ENCODE data around the gene KCNA5.

Gene KCNA5

DNA sequence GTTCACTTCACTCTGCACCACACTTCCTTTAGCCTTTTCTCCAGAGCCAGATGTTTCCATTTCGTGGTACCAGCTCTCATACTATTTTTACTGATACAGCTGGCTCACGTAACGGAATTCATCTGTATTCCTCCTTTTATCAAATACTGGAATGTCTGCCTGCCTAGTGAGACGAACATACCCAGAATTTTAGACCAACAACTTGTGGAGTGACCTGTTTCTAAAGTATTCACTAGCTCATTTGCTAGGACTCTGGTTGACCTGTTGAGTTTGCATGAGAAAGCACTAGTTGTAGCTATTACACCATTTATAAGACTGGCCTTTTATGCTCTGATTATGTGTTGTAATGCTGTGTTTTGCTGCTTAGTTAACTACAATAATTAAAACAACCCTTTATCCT lies 22.6 kb downstream of the KCNA5 start:
- no peak overlapping the region for H3K27ac ChIP-seq (ENCODE audit: low read length)
- H3K36me3 ChIP-seq (replicated peaks; ENCODE audit: low read depth, low read length) = no peaks in the 10 kb centered on the region
- H3K9me3 ChIP-seq (ENCODE audit: insufficient read depth, low read length) = no peaks in the 10 kb centered on the region
- peaks cover 89% of the 10 kb centered on the region for H3K27me3 ChIP-seq (ENCODE audit: low read depth, low read length)
- H4K20me1 ChIP-seq (ENCODE audit: insufficient read depth, low read length) = 0 out of 2 replicates have a peak, but pooled peaks cover 6% of the 10 kb centered on the region
- H3K79me2 ChIP-seq (ENCODE audit: low read length) = no peaks in the 10 kb centered on the region
- H2AFZ ChIP-seq (ENCODE audit: low read depth, low read length) = no peak overlapping the region
- TF ChIP-seq EZH2phosphoT487 (IDR thresholded peaks at IDR 0.05; ENCODE audit: low read depth) = no peak
- TF ChIP-seq, protein P1, sequence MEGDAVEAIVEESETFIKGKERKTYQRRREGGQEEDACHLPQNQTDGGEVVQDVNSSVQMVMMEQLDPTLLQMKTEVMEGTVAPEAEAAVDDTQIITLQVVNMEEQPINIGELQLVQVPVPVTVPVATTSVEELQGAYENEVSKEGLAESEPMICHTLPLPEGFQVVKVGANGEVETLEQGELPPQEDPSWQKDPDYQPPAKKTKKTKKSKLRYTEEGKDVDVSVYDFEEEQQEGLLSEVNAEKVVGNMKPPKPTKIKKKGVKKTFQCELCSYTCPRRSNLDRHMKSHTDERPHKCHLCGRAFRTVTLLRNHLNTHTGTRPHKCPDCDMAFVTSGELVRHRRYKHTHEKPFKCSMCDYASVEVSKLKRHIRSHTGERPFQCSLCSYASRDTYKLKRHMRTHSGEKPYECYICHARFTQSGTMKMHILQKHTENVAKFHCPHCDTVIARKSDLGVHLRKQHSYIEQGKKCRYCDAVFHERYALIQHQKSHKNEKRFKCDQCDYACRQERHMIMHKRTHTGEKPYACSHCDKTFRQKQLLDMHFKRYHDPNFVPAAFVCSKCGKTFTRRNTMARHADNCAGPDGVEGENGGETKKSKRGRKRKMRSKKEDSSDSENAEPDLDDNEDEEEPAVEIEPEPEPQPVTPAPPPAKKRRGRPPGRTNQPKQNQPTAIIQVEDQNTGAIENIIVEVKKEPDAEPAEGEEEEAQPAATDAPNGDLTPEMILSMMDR (IDR thresholded peaks at IDR 0.05; ENCODE audit: low read depth, low read length) = no peak
- H3K4me2 ChIP-seq (ENCODE audit: low read length) = no peak overlapping the region
- no peak overlapping the region for H3K9ac ChIP-seq (ENCODE audit: low read length)
- H3K4me1 ChIP-seq (ENCODE audit: low read length) = peaks cover 24% of the 10 kb centered on the region
- H3K4me3 ChIP-seq (ENCODE audit: low read length) = no peak overlapping the region

DNA sequence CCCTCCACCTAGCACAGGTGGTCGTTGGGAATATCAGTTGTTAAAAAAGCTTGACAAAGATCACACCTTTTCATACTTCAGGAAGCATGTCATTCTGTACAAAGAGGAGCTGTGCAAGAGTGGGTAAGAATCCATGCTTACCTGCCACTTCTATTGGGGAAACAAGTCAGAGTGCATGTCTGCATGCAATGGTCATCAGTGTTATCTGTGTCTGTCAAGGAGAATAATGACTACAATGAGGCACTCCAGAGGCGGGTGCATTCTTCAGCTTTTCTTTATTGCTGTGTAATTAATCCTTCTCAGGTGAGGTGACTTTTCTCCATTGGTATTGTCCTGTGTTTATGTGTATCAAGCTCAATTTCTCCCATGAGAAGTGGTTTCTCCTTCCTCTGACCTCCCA lies 24.4 kb downstream of the KCNA5 start:
- TF ChIP-seq EZH2phosphoT487 (IDR thresholded peaks at IDR 0.05; ENCODE audit: low read depth) = no peak
- Histone ChIP-seq H3K27me3 (ENCODE audit: low read depth, low read length) (peaks cover 89% of the 10 kb centered on the region), H3K4me2 (ENCODE audit: low read length) (peak overlapping the region; percentile 40)

GRCh38 chr12:5068619-5069018 lies 24.9 kb downstream of the KCNA5 start:
- no peak overlapping the region for H3K4me3 ChIP-seq (ENCODE audit: low read length)
- H3K27ac ChIP-seq (ENCODE audit: low read length) = no peak overlapping the region
- no peaks in the 10 kb centered on the region for H3K36me3 ChIP-seq (replicated peaks; ENCODE audit: low read depth, low read length)
- H3K4me2 ChIP-seq (ENCODE audit: low read length) = peak overlapping the region; percentile 40
- no peak for TF ChIP-seq EZH2phosphoT487 (IDR thresholded peaks at IDR 0.05; ENCODE audit: low read depth)
- TF ChIP-seq, protein P1 (IDR thresholded peaks at IDR 0.05; ENCODE audit: low read depth, low read length) = no peak
- H3K27me3 ChIP-seq (ENCODE audit: low read depth, low read length) = peaks cover 89% of the 10 kb centered on the region
- no peak overlapping the region for H2AFZ ChIP-seq (ENCODE audit: low read depth, low read length)
- H3K9ac ChIP-seq (ENCODE audit: low read length) = no peak overlapping the region
- H3K4me1 ChIP-seq (ENCODE audit: low read length) = peaks cover 24% of the 10 kb centered on the region
- H4K20me1 ChIP-seq (ENCODE audit: insufficient read depth, low read length) = 0 out of 2 replicates have a peak, but pooled peaks cover 3% of the 10 kb centered on the region
- no peaks in the 10 kb centered on the region for H3K9me3 ChIP-seq (ENCODE audit: insufficient read depth, low read length)
- no peaks in the 10 kb centered on the region for H3K79me2 ChIP-seq (ENCODE audit: low read length)

More for the DNA sequence above, 24.4 kb downstream of the KCNA5 start:
- Histone ChIP-seq H3K9ac (ENCODE audit: low read length) (no peak overlapping the region), H3K4me1 (ENCODE audit: low read length) (peaks cover 24% of the 10 kb centered on the region), H3K36me3 (replicated peaks; ENCODE audit: low read depth, low read length) (no peaks in the 10 kb centered on the region), H4K20me1 (ENCODE audit: insufficient read depth, low read length) (0 out of 2 replicates have a peak, but pooled peaks cover 6% of the 10 kb centered on the region), H3K4me3 (ENCODE audit: low read length) (no peak overlapping the region), H3K79me2 (ENCODE audit: low read length) (no peaks in the 10 kb centered on the region), H2AFZ (ENCODE audit: low read depth, low read length) (no peak overlapping the region), H3K27ac (ENCODE audit: low read length) (no peak overlapping the region), H3K9me3 (ENCODE audit: insufficient read depth, low read length) (no peaks in the 10 kb centered on the region)

DNA sequence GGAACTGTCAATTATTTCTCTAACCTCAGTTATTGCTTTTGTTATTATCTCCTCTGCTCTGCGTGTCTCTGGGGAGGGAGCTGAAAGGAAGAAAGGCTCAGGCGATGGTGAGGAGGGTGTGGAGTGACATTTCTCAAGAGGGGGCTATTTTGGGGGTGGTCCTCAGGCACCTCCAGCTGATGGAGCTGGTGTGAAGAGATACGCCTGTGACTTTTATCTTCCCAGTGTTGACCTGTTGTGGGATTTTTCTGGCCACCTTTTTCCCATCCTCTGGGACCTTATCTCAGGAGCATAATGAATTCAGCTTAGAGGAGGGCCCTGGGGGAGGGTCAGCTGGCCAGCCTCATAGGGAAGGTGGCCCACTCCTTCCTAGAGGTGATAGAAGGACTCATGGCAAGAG lies 26.4 kb downstream of the KCNA5 start:
- Histone ChIP-seq H3K9ac (ENCODE audit: low read length) (no peak overlapping the region), H3K27me3 (ENCODE audit: low read depth, low read length) (peaks cover 86% of the 10 kb centered on the region), H3K4me2 (ENCODE audit: low read length) (no peak overlapping the region), H4K20me1 (ENCODE audit: insufficient read depth, low read length) (no peaks in the 10 kb centered on the region), H2AFZ (ENCODE audit: low read depth, low read length) (no peak overlapping the region), H3K9me3 (ENCODE audit: insufficient read depth, low read length) (no peaks in the 10 kb centered on the region), H3K79me2 (ENCODE audit: low read length) (no peaks in the 10 kb centered on the region), H3K4me1 (ENCODE audit: low read length) (peaks cover 17% of the 10 kb centered on the region), H3K36me3 (replicated peaks; ENCODE audit: low read depth, low read length) (no peaks in the 10 kb centered on the region), H3K27ac (ENCODE audit: low read length) (no peak overlapping the region), H3K4me3 (ENCODE audit: low read length) (no peak overlapping the region)
- no peak for TF ChIP-seq EZH2phosphoT487 (IDR thresholded peaks at IDR 0.05; ENCODE audit: low read depth)
- TF ChIP-seq, protein P1 (IDR thresholded peaks at IDR 0.05; ENCODE audit: low read depth, low read length) = no peak
